Measurements from ENCODE around the gene SRGAP2. TPM values are rescaled to one million over a fixed set of nuclear protein-coding genes. Genes with fewer than 3 reads are reported as not detected.
"Not testable (repeated sequence)": the region's sequence is repeated elsewhere in the genome, so short reads cannot be mapped to it uniquely, and the experiment has no call there.

The SRGAP2 gene
- total RNA-seq, 1 donor from 2014 or later: 33.9 TPM

GRCh38 chr1:206235190-206235589 lies 31.8 kb downstream of the SRGAP2 start:
- not testable (repeated sequence) for H3K27ac Mint-ChIP-seq; H3K36me3 Mint-ChIP-seq (ENCODE audit: insufficient read depth); H3K9me3 Mint-ChIP-seq (ENCODE audit: low read depth); H3K4me3 Mint-ChIP-seq (ENCODE audit: low read depth); H3K4me1 Mint-ChIP-seq (ENCODE audit: low read depth); H3K27me3 Mint-ChIP-seq; DNase-seq (ENCODE audit: low spot score, unreplicated experiment)

- H3K4me1 Mint-ChIP-seq (ENCODE audit: low read depth); H3K9me3 Mint-ChIP-seq (ENCODE audit: low read depth); H3K4me3 Mint-ChIP-seq (ENCODE audit: low read depth); H3K36me3 Mint-ChIP-seq (ENCODE audit: insufficient read depth); H3K27me3 Mint-ChIP-seq; DNase-seq (ENCODE audit: low spot score, unreplicated experiment); H3K27ac Mint-ChIP-seq: not testable (repeated sequence)
These were observed 36.9 kb downstream of the SRGAP2 start for GRCh38 chr1:206240288-206240687.

- not testable (repeated sequence) for H3K9me3 Mint-ChIP-seq (ENCODE audit: low read depth)
These were observed 40.0 kb downstream of the SRGAP2 start for GRCh38 chr1:206243335-206243734.

GRCh38 chr1:206245479-206245878 lies 42.1 kb downstream of the SRGAP2 start:
- H3K27me3 Mint-ChIP-seq; H3K36me3 Mint-ChIP-seq (ENCODE audit: insufficient read depth); H3K9me3 Mint-ChIP-seq (ENCODE audit: low read depth); H3K4me1 Mint-ChIP-seq (ENCODE audit: low read depth); H3K27ac Mint-ChIP-seq; DNase-seq (ENCODE audit: low spot score, unreplicated experiment); H3K4me3 Mint-ChIP-seq (ENCODE audit: low read depth): not testable (repeated sequence)

More at GRCh38 chr1:206243335-206243734, 40.0 kb downstream of the SRGAP2 start:
- H3K27ac Mint-ChIP-seq; H3K36me3 Mint-ChIP-seq (ENCODE audit: insufficient read depth); DNase-seq (ENCODE audit: low spot score, unreplicated experiment); H3K27me3 Mint-ChIP-seq; H3K4me1 Mint-ChIP-seq (ENCODE audit: low read depth); H3K4me3 Mint-ChIP-seq (ENCODE audit: low read depth): not testable (repeated sequence)

- not testable (repeated sequence) for H3K36me3 Mint-ChIP-seq (ENCODE audit: insufficient read depth); H3K4me3 Mint-ChIP-seq (ENCODE audit: low read depth); DNase-seq (ENCODE audit: low spot score, unreplicated experiment); H3K27me3 Mint-ChIP-seq; H3K4me1 Mint-ChIP-seq (ENCODE audit: low read depth); H3K9me3 Mint-ChIP-seq (ENCODE audit: low read depth); H3K27ac Mint-ChIP-seq
These were observed 43.0 kb downstream of the SRGAP2 start for GRCh38 chr1:206246129-206246886.

GRCh38 chr1:206250953-206251681 lies 47.8 kb downstream of the SRGAP2 start:
- not testable (repeated sequence) for H3K4me3 Mint-ChIP-seq (ENCODE audit: low read depth); H3K27ac Mint-ChIP-seq; H3K9me3 Mint-ChIP-seq (ENCODE audit: low read depth); DNase-seq (ENCODE audit: low spot score, unreplicated experiment); H3K36me3 Mint-ChIP-seq (ENCODE audit: insufficient read depth); H3K27me3 Mint-ChIP-seq; H3K4me1 Mint-ChIP-seq (ENCODE audit: low read depth)

GRCh38 chr1:206252680-206253335 lies 49.5 kb downstream of the SRGAP2 start:
- not testable (repeated sequence) for H3K4me3 Mint-ChIP-seq (ENCODE audit: low read depth)

More at GRCh38 chr1:206252680-206253335, 49.5 kb downstream of the SRGAP2 start:
- not testable (repeated sequence) for H3K9me3 Mint-ChIP-seq (ENCODE audit: low read depth); DNase-seq (ENCODE audit: low spot score, unreplicated experiment); H3K27me3 Mint-ChIP-seq; H3K4me1 Mint-ChIP-seq (ENCODE audit: low read depth); H3K36me3 Mint-ChIP-seq (ENCODE audit: insufficient read depth); H3K27ac Mint-ChIP-seq

Other genes with a start within 250 kb of the SRGAP2 start
- 0.13 TPM in 1 of 2 replicates, not detected in the other for gene RAB7B, start 200.1 kb upstream of the SRGAP2 start, total RNA-seq
- 5.6 and 8.4 TPM in 2 replicates for gene CTSE, start 179.6 kb upstream of the SRGAP2 start, total RNA-seq
- gene RHEX, start 150.4 kb upstream of the SRGAP2 start, total RNA-seq: not detected in 2 replicates
- 0.60 TPM in 1 of 2 replicates, not detected in the other for gene AVPR1B, start 86.2 kb upstream of the SRGAP2 start, total RNA-seq
- gene FAM72A, start 702 bp upstream of the SRGAP2 start, total RNA-seq: 3.2 and 4.3 TPM in 2 replicates

Measured in progenitor cell of endocrine pancreas (in vitro differentiated cells).